ENCODE results near the gene OR10A3. TPM values are rescaled to one million over a fixed set of nuclear protein-coding genes. Genes with fewer than 3 reads are reported as not detected.

OR10A3 gene
- total RNA-seq, 1 donor from 2014 or later, result not detected

DNA sequence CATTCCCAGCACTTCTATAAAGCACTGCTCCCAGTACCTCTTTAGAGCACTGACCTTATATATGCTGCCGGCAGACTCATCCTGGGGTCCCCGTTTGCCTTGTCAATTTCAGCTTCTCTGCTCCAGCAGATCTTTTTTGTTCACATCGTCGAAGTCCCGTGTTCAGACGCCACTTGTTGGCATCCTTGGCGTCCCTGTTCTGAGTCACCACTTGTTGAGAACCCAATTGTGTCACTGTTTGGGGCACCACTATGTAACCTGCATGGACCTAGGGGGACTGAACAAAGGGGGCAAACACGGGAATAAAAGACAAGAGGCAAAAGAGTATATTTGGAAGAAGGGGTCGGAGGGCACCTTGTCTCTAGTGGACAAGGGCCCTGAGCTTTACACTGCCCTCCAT lies 36.0 kb downstream of the OR10A3 start:
- peak overlapping the region; percentile 56 to 60 for H3K27ac ChIP-seq

GRCh38 chr11:7904917-7905316 lies 36.6 kb downstream of the OR10A3 start:
- Histone ChIP-seq H3K27ac (peak overlapping the region; percentile 56 to 60), H3K4me1 (peaks cover 5 to 12% of the 10 kb centered on the region in 2 donors), H3K36me3 (no peaks in the 10 kb centered on the region), H3K27me3 (no peaks in the 10 kb centered on the region), H3K9me3 (no peaks in the 10 kb centered on the region), H3K4me3 (peak overlapping the region in 1 of 2 donors; percentile 25)
- DNase-seq (ENCODE audit: low spot score in 2 of 2), result no peak
- TF ChIP-seq, protein P1, sequence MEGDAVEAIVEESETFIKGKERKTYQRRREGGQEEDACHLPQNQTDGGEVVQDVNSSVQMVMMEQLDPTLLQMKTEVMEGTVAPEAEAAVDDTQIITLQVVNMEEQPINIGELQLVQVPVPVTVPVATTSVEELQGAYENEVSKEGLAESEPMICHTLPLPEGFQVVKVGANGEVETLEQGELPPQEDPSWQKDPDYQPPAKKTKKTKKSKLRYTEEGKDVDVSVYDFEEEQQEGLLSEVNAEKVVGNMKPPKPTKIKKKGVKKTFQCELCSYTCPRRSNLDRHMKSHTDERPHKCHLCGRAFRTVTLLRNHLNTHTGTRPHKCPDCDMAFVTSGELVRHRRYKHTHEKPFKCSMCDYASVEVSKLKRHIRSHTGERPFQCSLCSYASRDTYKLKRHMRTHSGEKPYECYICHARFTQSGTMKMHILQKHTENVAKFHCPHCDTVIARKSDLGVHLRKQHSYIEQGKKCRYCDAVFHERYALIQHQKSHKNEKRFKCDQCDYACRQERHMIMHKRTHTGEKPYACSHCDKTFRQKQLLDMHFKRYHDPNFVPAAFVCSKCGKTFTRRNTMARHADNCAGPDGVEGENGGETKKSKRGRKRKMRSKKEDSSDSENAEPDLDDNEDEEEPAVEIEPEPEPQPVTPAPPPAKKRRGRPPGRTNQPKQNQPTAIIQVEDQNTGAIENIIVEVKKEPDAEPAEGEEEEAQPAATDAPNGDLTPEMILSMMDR (IDR thresholded peaks at IDR 0.05), result peak in 2 of 3 experiments; percentile 43 to 44
- intact Hi-C loops (cut with DNase I), result loop anchor here (1.0 kb wide), 1 partner anchor 82 kb away; the partner anchor contains the start of gene EIF3F

More for the DNA sequence above, 36.0 kb downstream of the OR10A3 start:
- H3K27me3 ChIP-seq, result no peaks in the 10 kb centered on the region
- DNase-seq (ENCODE audit: low spot score in 2 of 2), result peak in 1 of 2 donors; percentile 56
- intact Hi-C loops (cut with DNase I), result loop anchor here (1.0 kb wide), 1 partner anchor 82 kb away; the partner anchor contains the start of gene EIF3F
- no peaks in the 10 kb centered on the region for H3K36me3 ChIP-seq
- H3K4me1 ChIP-seq, result peaks cover 5 to 12% of the 10 kb centered on the region in 2 donors
- peak overlapping the region in 1 of 2 donors; percentile 25 for H3K4me3 ChIP-seq
- TF ChIP-seq, protein P1 (IDR thresholded peaks at IDR 0.05), result no peak
- H3K9me3 ChIP-seq, result no peaks in the 10 kb centered on the region

DNA sequence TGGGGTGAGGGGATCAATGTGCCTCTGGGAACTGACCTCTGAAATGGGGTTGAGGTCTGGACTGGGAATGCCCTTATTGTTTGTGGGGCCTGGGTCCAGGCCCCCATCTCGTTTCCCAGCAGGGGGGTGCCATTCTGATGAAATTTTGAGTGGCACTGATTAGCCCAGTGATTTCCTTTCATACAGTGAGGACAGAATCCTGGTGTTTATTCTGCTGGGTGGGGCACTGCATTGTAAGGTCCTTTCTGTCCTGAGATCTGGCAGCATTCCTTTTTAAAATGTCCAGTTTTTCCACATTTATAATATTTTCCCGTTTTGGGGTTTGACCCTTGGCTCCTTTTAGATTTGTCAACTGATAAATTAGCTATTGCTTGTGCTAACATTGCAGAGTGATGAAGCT lies 37.6 kb downstream of the OR10A3 start:
- TF ChIP-seq, protein P1 (IDR thresholded peaks at IDR 0.05), result no peak
- Histone ChIP-seq H3K9me3 (no peaks in the 10 kb centered on the region), H3K27me3 (no peaks in the 10 kb centered on the region), H3K4me1 (peaks cover 5 to 12% of the 10 kb centered on the region in 2 donors), H3K4me3 (no peak overlapping the region), H3K36me3 (no peaks in the 10 kb centered on the region), H3K27ac (no peak overlapping the region)
- intact Hi-C loops (cut with DNase I), result no loop called here
- DNase-seq (ENCODE audit: low spot score in 2 of 2), result no peak

- TF ChIP-seq, protein P1 (IDR thresholded peaks at IDR 0.05), result no peak
- H3K4me1 ChIP-seq, result peaks cover 5 to 6% of the 10 kb centered on the region in 2 donors
- DNase-seq (ENCODE audit: low spot score in 2 of 2), result no peak
- H3K9me3 ChIP-seq, result no peaks in the 10 kb centered on the region
- H3K36me3 ChIP-seq, result no peaks in the 10 kb centered on the region
- H3K27ac ChIP-seq, result no peak overlapping the region
- H3K27me3 ChIP-seq, result no peaks in the 10 kb centered on the region
- H3K4me3 ChIP-seq, result no peak overlapping the region
- intact Hi-C loops (cut with DNase I), result no loop called here
Observed at GRCh38 chr11:7901319-7901854, 40.1 kb downstream of the OR10A3 start.

GRCh38 chr11:7900686-7901085 lies 40.8 kb downstream of the OR10A3 start:
- Histone ChIP-seq H3K9me3 (no peaks in the 10 kb centered on the region), H3K4me1 (peaks cover 0 to 2% of the 10 kb centered on the region in 2 donors), H3K4me3 (no peak overlapping the region), H3K27ac (no peak overlapping the region), H3K36me3 (no peaks in the 10 kb centered on the region), H3K27me3 (no peaks in the 10 kb centered on the region)
- TF ChIP-seq, protein P1 (IDR thresholded peaks at IDR 0.05), result no peak
- intact Hi-C loops (cut with DNase I), result no loop called here
- no peak for DNase-seq (ENCODE audit: low spot score in 2 of 2)
